Heart left ventricle (tissue), 13 donors: ENCODE data around the gene DCAF11.

ENCODE experiments used
- POLR2A ChIP-seq, 2 donors: fragments of 450-650 bp; IDR thresholded peaks; one replicate each; pipeline ENCODE4 v1.6.1; 2017; ENCODE audit warnings: antibody characterized with exemption in 2 of 2, mild to moderate bottlenecking in 2 of 2, moderate library complexity in 2 of 2
- TF ChIP-seq, protein P1 (sequence below), 12 donors: fragments of 200-600 bp; sonication (generic) in 4 of 12; IDR thresholded peaks; one replicate each; pipeline versions ENCODE4 v1.5.0 to v1.8.0; 2018 to 2022; ENCODE audit warnings: antibody characterized with exemption in 12 of 12, mild to moderate bottlenecking in 5 of 12
- donor health status: ischemic (EF 13 %, LVEDD 7.1; RV severe dilation, severe dysfunction).
- donor health status: DM: no; HTN: yes; CAD: no.
- donor health status: DM: no; HTN: no; CAD: no.
- donor health status: ischemic (EF 25% LVEDD 6.9; RV normal size, moderate dysfunction).
- donor health status: ischemic (EF 25% LVEDD 5.7; RV mildly dilated, moderate dysfunction).
- donor health status: ischemic (EF 35%, LVEDD 5.7; RV mildly dilated, moderate dysfunction).
- donor health status: nonischemic (EF 11% LVEDD 7.7; RV severe dilation, severe dysfunction).
- donor health status: DM: yes; HTN: yes; CAD: no.
- donor health status: PGD.
- donor health status: ischemic (EF 29% LVEDD 5.4; RV normal size, mild dysfunction).
- donor health status: nonischemic (EF 23%, LVEDD 6.1; RV moderate dilation, normal function).

DNA sequence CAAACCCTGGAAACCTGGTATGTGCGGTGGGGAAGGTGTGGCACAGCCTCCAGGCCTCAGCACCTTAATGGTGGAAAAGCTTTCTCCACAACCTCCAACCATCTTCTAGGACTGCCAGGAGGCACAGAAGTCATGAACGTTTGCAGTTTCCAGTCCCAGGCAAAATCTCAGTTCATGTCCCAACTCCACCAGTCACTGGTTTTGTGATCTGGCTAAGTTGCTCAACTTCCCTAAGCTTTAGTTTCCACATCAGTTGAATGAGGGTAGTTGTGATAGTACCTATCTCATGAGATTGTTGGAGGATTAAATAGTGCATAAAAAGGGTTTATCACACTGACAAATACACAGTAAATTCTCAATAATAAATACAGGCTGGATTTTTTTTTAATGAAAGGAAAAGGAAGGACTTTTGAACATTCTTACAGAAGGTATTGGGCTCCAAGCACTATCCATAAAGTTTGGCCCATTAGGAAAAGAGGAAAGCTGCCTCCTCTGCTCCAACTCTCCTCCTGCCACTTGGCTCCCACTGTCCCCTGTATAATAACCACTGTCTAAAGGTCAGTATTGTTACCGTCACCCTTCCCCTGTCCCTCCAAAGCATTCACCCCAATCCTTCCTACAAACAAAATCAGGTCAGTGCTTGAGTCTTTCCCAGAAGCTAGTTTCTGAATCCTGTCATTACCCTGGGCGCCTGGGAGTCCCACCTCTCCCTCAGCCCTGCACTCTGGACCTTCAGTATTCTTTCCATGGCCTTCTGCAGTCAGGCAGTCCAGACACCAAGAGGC is 14.2 kb upstream of the DCAF11 start:
- TF ChIP-seq, protein P1, sequence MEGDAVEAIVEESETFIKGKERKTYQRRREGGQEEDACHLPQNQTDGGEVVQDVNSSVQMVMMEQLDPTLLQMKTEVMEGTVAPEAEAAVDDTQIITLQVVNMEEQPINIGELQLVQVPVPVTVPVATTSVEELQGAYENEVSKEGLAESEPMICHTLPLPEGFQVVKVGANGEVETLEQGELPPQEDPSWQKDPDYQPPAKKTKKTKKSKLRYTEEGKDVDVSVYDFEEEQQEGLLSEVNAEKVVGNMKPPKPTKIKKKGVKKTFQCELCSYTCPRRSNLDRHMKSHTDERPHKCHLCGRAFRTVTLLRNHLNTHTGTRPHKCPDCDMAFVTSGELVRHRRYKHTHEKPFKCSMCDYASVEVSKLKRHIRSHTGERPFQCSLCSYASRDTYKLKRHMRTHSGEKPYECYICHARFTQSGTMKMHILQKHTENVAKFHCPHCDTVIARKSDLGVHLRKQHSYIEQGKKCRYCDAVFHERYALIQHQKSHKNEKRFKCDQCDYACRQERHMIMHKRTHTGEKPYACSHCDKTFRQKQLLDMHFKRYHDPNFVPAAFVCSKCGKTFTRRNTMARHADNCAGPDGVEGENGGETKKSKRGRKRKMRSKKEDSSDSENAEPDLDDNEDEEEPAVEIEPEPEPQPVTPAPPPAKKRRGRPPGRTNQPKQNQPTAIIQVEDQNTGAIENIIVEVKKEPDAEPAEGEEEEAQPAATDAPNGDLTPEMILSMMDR (IDR thresholded peaks at IDR 0.05): no peak
- no peak for TF ChIP-seq POLR2A (IDR thresholded peaks at IDR 0.05)
